Left ventricle myocardium superior (tissue), 1 donor: ENCODE data around the gene LILRB2. TPM values are rescaled to one million over a fixed set of nuclear protein-coding genes. Genes with fewer than 3 reads are reported as not detected.
"Not testable (repeated sequence)": the region's sequence is repeated elsewhere in the genome, so short reads cannot be mapped to it uniquely, and the experiment has no call there.

Experiments
- ATAC-seq: fragments of 200-7000 bp; cut with Tn5 transposase; one replicate; pipeline ENCODE4 v1.9.1; 2020; ENCODE audit warnings: mild to moderate bottlenecking, moderate library complexity
- DNase-seq: peaks from one replicate; pipeline ENCODE4 v3.0.0-alpha.2; 2020
- intact Hi-C: fragments of 100-400 bp; cut with micrococcal nuclease; formaldehyde crosslinking; loops from one replicate; pipeline ENCODE4 v1.11.0; 2022
- total RNA-seq: library from RNA; stranded (reverse); fragmentation: NEBNext Ultra II Directional; extraction: Animal tissue kit (Norgen Biotek cat#: 25700); gene quantifications from one replicate; pipeline ENCODE4 v1.2.1, GENCODE V29; 2021
- donor health status: DM: no; HTN: yes; CAD: no; lungs with severe emphysema.

The LILRB2 gene
- total RNA-seq, 1 donor from 2014 or later = 2.7 TPM

DNA sequence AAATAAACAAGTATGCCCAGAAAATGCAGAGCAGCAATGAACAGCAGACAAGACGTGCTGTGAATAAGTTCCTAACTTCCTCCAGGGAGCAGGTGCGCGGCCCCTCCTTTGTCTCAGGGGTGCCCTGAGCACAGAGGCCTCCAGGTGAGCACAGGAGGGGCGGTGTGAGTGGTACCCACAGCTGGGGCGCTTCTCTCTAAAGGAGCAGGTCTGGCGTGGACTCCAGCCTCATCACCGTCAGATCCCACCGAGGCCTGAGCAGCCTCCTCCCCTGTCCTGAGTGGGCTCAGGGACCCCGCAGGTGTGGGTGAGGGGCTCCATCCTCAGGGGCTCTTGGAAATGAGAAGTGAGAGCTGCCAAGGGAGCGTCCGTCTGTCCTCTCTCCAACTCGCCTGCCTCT is 28.9 kb upstream of the LILRB2 start:
- DNase-seq = no peak
- no peak for ATAC-seq
- intact Hi-C loops = no loop called here

DNA sequence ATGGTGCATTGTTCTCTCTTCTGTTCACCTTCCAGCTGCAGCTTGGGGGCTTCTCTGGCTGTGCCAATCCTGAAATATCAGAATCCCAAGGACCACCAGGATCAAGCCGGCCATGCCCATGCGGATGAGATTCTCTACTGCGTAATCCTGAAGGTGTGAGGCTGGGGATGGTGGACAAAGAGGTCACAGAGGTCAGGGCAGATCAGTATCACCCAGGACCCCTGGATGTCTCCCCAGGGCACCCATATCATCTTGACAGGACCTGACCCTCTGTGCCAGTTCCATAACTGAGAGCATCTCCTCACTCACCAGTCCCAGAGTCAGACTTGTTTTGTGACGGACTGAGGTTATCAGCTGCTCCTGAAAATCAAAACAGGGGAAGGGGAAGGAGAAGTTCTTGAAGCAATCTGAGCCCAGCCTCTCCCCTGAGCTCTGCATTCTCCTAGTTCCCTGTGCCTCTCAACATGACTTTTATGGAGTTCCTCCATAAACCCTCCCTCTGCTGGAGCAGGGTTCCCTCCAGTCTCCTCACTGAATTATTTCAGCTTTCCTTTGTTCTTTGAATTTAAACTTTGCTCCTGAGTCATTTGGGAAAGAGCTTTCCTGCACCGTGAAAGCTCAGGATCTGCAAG is 26.6 kb upstream of the LILRB2 start:
- no peak for ATAC-seq
- intact Hi-C loops = no loop called here
- DNase-seq = no peak

DNA sequence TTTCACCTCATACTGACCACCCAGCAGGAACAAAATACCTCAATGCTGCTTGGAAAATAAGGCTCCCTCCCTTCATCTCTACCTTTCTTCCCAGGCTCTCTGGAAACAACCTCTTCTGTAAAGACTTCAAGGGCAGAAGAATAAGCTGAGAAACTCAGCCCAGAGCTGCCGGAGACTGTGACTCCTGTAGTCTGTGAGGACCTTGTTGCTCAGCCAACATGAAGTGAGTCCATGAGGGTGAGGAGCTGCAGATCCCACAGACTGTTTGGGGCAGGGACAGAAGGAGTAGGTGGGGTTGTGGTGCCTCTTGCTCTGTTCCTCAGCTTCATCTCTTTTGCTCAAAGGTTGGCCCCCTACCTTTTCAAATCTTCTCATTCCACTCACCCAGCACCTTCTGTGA is 24.2 kb upstream of the LILRB2 start:
- ATAC-seq (no peak), DNase-seq (no peak)
- intact Hi-C loops = no loop called here

DNA sequence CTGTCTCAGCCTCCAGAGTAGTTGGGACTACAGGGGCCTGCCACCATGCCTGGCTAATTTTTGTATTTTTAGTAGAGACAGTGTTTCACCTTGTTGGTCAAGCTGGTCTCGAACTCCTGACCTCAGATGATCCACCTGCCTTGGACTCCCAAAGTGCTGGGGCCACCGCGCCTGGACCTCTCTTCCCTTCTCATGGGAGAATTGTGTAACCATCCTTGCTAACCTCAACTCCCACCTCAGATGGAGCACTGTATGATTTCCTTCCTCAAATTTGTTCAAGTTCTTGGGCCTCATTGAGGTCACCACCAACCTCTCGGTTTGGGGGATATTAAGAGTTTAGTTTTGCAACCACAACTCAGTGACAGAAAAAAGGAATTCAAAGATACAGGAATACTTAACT is 21.3 kb upstream of the LILRB2 start:
- ATAC-seq (no peak), DNase-seq (no peak)
- intact Hi-C loops = no loop called here

DNA sequence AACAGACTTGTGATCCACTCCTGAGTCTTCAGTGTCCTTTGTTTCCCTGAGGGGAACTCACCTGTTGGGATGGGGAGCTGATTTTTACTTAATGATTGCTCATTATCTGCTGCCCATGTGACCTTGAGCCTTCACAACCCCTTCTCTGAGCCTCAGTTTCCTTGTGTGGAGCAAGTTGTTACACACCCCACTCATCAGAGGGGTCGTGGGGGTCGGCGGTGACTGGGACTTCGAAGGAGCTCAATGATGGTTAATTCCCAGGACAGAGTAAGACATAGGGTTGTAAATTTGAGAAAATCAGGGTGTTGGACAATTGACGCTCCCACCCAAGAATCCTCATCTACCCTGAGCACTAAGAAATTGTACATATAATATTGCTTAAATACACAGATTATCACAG is 18.6 kb upstream of the LILRB2 start:
- intact Hi-C loops = no loop called here

DNA sequence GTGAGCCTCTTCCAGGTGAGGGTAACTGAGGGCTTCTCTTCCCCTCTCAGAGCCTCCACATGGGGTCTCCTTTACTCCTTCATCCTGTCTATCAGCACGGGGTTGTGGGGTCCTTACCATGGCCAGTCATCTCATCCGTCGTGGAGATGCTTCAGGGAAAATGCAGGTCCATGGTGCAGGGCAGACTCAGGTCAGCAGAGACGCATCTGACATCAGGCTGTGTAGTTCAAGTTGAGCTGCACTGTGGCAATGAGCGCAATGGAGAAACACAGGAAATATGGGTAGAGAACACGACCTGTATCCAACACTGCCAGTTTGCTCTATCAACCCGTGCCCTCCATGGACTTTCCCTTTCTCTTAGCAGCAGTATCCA is 18.2 kb upstream of the LILRB2 start:
- intact Hi-C loops = no loop called here
- ATAC-seq = no peak
- DNase-seq = no peak

More for the DNA sequence above, 18.6 kb upstream of the LILRB2 start:
- no peak for DNase-seq
- ATAC-seq = no peak

DNA sequence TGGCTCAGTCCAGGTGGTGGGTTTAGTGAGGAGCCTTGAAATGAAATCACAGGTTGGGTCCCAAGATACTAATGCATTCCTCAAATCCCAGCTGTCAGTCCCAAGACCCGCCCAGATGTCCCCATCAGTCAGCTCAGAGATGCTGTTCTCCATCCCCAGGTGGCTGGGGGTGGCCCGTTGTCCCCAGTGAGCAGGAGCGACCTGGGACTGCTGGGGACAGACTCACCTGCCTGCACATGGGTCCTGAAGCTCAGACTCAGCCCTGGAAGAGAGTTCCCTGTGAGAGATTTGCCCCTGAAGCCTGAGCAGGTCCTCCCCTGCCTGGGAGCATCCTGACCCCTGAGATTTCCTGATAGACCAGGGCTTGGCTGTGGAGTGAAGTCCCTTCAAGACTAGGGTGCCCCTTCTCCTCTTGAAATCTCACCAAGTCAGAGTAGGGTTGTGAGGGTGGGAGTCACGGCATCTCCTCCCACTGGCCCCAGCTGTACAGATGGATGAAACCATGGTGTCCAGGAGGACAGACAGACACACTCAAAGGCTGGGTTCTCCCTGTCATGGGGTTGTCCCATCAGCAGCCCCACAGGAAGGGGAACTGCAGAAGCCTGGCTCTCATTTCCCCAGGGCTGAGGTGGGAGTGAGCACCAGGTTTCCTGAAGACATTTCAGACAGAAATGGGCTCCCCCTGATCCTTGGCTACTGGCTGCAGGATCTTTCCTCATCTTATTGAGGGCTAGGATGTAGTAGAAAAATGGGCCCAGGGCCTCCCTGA is 17.6 kb upstream of the LILRB2 start:
- intact Hi-C loops = no loop called here
- DNase-seq (no peak), ATAC-seq (no peak)

DNA sequence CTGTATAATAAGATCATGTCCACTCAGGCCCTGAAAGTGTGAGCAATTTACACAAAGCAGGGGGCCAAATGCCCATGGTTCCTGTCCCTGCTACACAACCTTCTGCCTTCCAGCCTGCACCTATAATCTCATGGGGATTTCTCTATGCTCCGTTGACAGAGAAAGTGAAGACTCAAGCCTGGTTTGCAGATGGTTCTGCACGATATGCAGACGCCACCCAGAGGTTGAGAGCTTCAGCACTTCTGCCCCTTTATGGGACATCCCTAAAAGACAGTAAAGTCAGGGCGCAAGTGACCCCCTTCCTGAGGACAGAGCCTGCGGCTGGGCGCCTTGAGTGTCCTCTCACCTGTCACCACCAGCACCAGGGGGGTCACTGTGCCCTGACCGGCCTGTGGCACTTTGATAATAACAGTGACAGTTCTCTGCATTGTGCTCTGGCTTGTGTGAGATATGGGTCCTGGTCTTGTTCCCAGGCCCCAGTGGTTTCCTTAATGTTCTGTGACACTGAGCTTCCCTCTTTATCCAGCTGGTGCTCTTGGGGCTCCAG is 16.9 kb upstream of the LILRB2 start:
- ATAC-seq = no peak
- DNase-seq = no peak
- intact Hi-C loops = no loop called here

DNA sequence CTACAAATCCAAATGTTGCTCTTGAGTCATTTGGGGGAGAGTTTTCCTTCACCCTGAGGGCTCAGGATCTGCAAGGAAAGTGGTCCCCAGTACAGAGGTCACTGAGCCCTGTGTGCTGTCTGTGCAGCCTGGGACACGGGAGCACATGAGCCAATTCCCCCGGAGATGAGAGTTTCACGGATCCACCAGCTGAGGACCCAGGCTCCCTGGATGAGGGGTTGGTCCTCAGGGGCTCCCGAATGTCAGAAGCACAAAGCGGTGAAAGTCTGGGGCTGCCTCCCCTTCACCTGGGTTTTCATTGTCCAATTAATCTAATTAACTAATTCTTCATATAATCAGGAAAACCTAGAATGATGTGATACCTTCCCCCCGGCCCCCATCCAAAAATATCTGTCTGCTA is 13.6 kb upstream of the LILRB2 start:
- intact Hi-C loops = no loop called here

DNA sequence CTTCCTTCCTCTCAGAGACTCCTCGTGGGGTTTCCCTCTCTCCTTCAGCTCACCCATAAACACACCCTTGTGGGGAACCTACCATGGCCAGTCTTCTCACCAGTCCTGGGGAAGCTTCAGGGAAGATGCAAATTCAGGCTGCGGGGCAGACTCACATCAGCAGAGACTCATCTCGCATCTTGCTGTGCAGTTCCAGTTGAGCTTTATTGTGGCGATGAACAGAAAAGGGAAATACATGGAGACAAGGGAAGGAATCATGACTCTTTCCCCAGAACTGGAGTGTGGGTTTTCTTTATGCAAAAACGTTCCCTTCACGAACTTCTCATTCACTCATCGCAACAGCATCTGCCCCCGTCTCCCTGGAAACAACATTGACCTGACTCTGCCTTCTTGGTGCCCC is 8.2 kb upstream of the LILRB2 start:
- intact Hi-C loops, DNase-seq, ATAC-seq: not testable (repeated sequence)

More for the DNA sequence above, 13.6 kb upstream of the LILRB2 start:
- DNase-seq = no peak
- ATAC-seq = no peak

DNA sequence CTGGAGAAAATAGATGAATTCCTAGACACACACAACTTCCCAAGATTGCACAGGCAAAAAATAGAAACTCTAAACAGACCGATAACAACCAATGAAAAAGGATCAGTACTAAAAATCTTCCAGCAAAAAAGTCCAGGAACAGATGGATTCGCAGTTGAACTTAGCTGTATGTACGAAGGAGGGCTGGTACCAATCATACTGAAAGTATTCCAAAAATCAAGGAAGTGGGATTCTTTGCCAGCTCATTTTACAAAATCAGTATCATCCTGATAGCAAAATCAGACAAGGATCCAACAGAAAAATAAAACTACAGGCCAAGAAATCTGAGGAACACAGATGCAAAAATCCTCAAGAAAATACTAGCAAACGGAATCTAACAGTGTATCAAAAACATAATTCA is 6.5 kb upstream of the LILRB2 start:
- intact Hi-C loops = no loop called here
- DNase-seq = no peak
- ATAC-seq = no peak

DNA sequence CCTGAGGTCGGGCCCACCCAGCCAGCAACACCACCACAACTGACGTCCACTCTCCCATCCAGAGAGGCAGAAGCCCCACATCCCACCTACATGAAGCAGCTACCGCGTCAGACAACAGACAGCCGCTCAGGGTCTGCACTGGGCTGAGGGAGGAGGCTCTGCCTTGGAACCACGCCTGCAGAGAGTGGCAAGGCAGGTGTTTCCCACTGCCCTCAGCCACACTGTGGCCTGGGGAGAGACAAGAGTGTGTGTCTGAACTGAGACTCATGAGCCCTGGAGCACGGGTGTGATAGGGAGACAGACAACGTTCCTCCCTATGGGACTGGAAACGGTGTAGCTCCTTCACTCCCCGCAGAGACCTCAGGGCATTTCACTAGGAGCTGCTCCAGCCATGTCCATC is 5.4 kb upstream of the LILRB2 start:
- intact Hi-C loops, ATAC-seq, DNase-seq: not testable (repeated sequence)

DNA sequence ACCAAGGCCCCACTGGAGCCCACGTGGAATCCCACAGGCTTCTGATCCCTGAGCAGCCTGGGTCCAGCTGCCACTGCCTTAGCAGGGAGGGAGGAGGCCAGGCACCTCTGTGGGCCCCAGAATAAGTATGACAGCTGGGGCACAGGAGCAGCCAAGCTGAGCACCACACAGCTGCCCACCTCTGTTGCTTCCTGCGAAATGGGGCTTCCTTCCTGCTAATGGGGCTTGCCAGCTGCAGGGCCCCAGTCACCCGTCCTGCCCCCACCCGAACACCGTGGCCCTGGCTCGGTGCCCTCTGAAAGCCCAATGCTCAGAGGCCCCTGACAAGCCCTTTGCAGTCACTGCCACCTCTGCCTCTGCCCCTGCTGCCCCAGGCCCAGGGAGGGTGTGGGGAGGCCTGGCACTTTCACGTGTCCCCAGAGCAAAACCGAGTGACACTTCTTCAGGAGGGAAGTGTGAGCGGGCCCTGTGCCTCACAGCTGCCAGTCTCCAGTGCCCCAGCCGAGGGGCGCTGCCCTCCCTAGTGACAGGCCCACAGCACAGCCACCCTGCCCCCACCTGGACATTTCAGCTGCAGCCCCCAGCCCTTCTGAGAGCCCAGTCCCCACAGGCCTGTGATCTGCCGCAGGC is 4.6 kb upstream of the LILRB2 start:
- peak; percentile 37 for ATAC-seq
- DNase-seq, intact Hi-C loops: not testable (repeated sequence)

DNA sequence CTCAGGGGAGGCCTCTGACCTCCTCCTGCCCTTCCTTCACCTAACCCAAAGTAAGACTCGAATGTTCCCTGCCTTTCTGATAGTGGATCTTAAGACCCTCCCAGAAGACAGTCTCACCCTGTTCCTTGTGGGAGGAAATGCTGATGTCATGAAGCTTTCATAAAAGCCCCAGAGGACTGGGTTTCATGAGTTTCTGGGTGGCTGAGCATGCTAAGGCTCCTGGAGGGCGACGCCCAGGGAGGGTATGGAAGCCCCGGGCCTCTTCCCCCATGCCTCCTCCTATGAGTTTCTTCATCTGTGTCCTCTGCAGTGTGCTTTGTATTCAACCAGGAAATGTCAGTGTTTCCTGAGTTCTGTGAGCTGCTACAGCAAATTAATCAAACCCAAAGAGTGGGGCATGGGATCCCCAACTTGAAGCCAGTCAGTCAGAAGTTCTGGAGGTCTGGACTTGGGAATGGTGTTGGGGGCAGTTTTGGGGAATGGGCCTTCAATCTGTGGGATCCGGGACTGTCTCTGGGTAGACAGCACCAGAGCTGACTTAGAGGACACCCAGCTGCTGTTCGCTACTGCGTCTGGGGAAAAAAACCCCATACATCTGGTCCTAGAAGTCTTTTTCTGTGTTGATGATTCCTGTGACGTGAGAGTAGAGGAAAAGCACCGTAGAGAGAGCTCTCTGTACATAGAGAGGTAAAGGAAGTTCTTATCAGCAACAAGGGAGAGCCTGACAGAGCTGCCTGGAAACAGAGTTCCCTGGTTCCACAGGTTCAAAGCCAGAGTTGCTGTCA is 2.0 kb upstream of the LILRB2 start:
- peak; percentile 17 for ATAC-seq
- no peak for DNase-seq
- intact Hi-C loops = no loop called here

DNA sequence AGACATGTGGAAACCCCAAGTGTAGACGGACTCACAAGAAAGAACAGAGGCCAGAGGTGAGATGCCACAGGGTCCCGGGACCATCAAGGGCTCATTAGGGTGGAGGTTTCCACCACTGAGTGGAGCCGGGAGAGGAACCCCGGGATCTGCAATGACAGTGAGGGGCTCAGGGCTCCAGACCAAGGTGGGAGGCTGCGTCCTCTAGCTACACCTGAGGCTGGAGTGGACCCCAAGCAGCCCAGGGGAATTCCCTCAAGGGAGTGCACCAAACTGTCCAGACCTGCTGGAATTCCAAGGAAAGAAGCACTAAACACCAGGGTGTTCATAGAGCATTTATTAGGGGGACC is 792 bp upstream of the LILRB2 start:
- ATAC-seq, intact Hi-C loops, DNase-seq: not testable (repeated sequence)

DNA sequence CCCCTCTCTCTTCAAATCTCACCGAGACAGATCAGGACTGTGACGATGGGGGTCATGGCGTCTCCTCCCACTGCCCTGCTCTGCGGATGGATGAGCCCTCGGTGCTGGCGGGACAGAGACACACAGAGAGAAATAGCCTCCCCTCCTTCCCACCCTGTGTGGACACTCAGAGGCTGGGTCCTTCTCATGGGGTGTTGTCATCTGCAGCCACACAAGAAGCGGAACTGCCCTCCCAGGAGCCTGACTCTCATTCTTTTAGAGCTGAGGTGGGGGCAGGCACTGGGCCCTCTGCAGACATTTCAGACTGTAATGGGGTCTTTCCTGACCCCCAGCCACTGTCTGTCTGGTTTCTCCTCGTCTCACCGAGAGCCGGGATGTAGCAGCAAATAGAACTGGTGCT is 469 bp downstream of the LILRB2 start:
- intact Hi-C loops, DNase-seq: not testable (repeated sequence)
- ATAC-seq = peak; percentile 74

DNA sequence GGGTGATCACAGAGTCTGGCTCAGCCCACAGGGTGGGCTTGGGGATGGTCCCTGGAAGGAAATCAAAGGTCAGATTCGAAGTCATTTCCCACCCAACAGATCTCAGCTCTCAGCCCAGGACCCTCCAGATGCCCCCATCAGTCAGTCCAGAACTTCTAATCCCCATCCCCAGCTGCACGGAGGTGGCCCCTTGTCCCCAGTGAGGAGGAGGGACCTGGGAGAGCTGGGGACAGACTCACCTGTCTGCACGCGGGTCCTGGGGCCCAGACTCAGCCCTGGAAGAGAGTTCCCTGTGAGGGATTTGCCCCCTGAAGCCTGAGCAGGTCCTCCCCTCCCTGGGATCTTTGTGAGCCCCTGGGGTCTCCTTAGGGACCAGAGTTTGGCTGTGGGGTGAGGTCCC is 885 bp downstream of the LILRB2 start:
- DNase-seq, ATAC-seq, intact Hi-C loops: not testable (repeated sequence)

DNA sequence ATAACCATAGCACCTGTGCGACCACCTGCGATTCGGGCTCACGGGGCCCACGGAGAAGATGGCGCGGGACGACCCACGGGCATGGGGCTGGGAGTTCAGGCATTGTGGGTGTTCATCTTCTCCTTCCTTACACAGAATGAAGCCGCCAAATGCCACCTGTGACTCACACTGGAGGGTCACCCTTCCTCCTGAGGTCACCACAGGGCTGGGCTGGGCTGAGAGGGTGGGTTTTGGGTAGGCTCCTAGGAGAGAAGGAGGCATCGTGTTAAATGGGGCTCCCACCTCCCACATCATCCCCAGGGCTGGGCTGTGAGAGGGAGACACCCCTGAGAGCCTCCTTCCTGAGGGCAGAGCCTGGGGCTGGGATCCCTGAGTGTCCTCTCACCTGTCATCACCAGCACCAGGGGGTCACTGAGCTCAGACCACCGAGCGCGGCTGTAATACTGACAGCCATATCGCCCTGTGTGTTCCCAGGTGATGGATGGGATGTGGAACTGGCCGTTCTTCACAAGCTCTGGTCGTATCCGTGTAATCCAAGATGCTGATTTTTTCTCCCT is 1.4 kb downstream of the LILRB2 start:
- intact Hi-C loops = no loop called here
- ATAC-seq = no peak
- no peak for DNase-seq

DNA sequence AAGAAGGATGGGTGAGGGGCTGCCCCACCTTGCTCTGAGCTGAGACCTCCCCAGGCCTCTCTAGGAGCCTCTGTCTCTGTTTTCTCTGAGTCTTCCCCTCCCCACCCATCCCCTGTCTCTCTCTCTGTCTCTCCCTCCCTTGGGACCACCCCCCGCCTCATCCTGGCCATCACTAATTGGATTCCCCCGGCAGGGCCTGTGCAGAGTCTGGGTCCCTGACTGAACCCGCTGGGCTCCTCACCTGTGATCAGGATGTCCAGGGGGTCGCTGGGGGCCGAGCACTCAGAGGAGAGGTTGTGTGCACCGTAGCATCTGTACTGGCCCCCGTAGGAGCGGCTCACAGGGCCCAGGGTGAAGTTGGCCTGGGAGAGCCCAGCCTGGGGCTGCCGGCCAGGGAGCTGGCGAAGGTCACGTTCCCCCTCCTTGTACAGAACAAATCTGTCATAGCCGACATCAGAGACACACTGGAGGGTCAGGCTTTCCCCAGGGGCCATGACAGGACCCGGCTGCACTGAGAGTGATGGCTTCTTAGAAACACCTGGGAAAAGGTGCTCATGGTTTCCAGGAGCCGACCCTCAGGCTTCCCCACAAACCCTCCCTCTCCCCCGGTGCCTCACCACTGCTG is 2.2 kb downstream of the LILRB2 start:
- ATAC-seq, intact Hi-C loops, DNase-seq: not testable (repeated sequence)
